Omental fat pad (tissue), 4 donors: ENCODE measurements around the gene MLXIP. TPM values are rescaled to one million over a fixed set of nuclear protein-coding genes. Genes with fewer than 3 reads are reported as not detected.

Experiments
- ATAC-seq: fragments of 150-250 bp; one replicate; pipeline ENCODE4 v1.9.1; 2016; ENCODE audit warnings: mild to moderate bottlenecking, moderate library complexity; ENCODE audit not compliant: low FRiP score
- DNase-seq: peaks from one replicate; pipeline ENCODE4 v3.0.0-alpha.2; 2019; ENCODE audit warnings: low spot score
- CTCF ChIP-seq, 3 donors: fragments of 450-650 bp; IDR thresholded peaks; one replicate each; pipeline ENCODE4 v1.5.1; 2016 to 2017; ENCODE audit warnings: antibody characterized with exemption in 3 of 3, mild to moderate bottlenecking in 3 of 3, moderate library complexity in 2 of 3
- total RNA-seq, 4 donors: library from RNA; depleted of rRNA; stranded (reverse); fragments of >200 nt; gene quantifications; one replicate each; pipeline ENCODE4 v1.1.0, GENCODE V29; 2016

Gene MLXIP
- total RNA-seq, 4 donors from 2014 or later: 17.4 to 49.6 (median 32.6) TPM

DNA sequence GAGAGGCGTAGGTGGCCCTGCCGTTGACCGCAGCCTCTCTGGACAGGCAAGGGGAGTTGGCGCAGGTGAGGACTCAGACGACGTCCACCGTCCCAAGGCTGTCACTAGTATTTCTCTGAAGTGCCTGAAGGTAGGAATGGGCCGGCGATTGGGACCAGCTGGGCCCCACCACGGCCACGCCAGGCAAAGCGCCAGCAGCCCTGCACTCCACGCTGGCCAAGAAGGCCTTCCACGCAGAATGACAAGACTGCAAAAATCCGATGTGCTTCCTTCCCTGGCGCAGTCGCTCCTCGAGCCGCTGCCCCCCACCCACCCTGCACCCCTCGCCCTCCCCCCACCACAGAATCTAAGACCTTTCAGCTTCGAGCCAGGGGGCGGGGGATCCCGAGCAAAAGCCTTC is 17.3 kb upstream of the MLXIP start:
- TF ChIP-seq CTCF (IDR thresholded peaks at IDR 0.05): no peak
- DNase-seq (no peak), ATAC-seq (no peak)

- ATAC-seq (peak; percentile 74), DNase-seq (no peak)
- no peak for TF ChIP-seq CTCF (IDR thresholded peaks at IDR 0.05)
Measured at GRCh38 chr12:122062832-122063693, 15.5 kb upstream of the MLXIP start.

- no peak for ATAC-seq
Measured at GRCh38 chr12:122063694-122064024, 14.9 kb upstream of the MLXIP start.

GRCh38 chr12:122064025-122064777 is 14.4 kb upstream of the MLXIP start:
- DNase-seq: peak; percentile 59
- TF ChIP-seq CTCF (IDR thresholded peaks at IDR 0.05): no peak
- peak; percentile 58 for ATAC-seq

More at GRCh38 chr12:122063694-122064024, 14.9 kb upstream of the MLXIP start:
- no peak for DNase-seq
- TF ChIP-seq CTCF (IDR thresholded peaks at IDR 0.05): no peak

GRCh38 chr12:122064780-122065588 is 13.6 kb upstream of the MLXIP start:
- peak; percentile 78 for ATAC-seq
- peak; percentile 62 for DNase-seq
- TF ChIP-seq CTCF (IDR thresholded peaks at IDR 0.05): no peak

GRCh38 chr12:122067548-122067947 is 11.0 kb upstream of the MLXIP start:
- DNase-seq: no peak
- no peak for TF ChIP-seq CTCF (IDR thresholded peaks at IDR 0.05)
- ATAC-seq: no peak
